HG03460 (cell line): ENCODE data around the gene KIF1A.

Experiments
- ATAC-seq: cut with Tn5 transposase; IDR thresholded peaks from one replicate; pipeline ENCODE4 v1.9.1; 2021; ENCODE audit not compliant: unreplicated experiment

Gene KIF1A

GRCh38 chr2:240768216-240768615, 51.8 kb downstream of the KIF1A start:
- no peak for ATAC-seq

- ATAC-seq, result no peak
These were observed 52.7 kb downstream of the KIF1A start for GRCh38 chr2:240767341-240767740.

- ATAC-seq, result no peak
These were observed 53.9 kb downstream of the KIF1A start for GRCh38 chr2:240766072-240766471.

- ATAC-seq, result no peak
These were observed 55.0 kb downstream of the KIF1A start for GRCh38 chr2:240765007-240765406.

- no peak for ATAC-seq
These were observed 55.4 kb downstream of the KIF1A start for GRCh38 chr2:240764605-240765004.

GRCh38 chr2:240762971-240763370, 57.0 kb downstream of the KIF1A start:
- ATAC-seq, result no peak

- no peak for ATAC-seq
These were observed 57.8 kb downstream of the KIF1A start for GRCh38 chr2:240762249-240762648.

- no peak for ATAC-seq
These were observed 59.3 kb downstream of the KIF1A start for GRCh38 chr2:240760576-240761246.

- no peak for ATAC-seq
These were observed 59.9 kb downstream of the KIF1A start for GRCh38 chr2:240760121-240760520.

- no peak for ATAC-seq
These were observed 60.6 kb downstream of the KIF1A start for GRCh38 chr2:240759459-240759858.

- ATAC-seq, result no peak
These were observed 62.9 kb downstream of the KIF1A start for GRCh38 chr2:240757086-240757614.

- ATAC-seq, result no peak
These were observed 67.8 kb downstream of the KIF1A start for GRCh38 chr2:240752209-240752608.

GRCh38 chr2:240750409-240750808, 69.6 kb downstream of the KIF1A start:
- no peak for ATAC-seq

- ATAC-seq, result no peak
These were observed 70.5 kb downstream of the KIF1A start for GRCh38 chr2:240749516-240749915.

- no peak for ATAC-seq
These were observed 72.8 kb downstream of the KIF1A start for GRCh38 chr2:240747256-240747655.

GRCh38 chr2:240746671-240747070, 73.3 kb downstream of the KIF1A start:
- no peak for ATAC-seq

GRCh38 chr2:240745962-240746361, 74.1 kb downstream of the KIF1A start:
- no peak for ATAC-seq

GRCh38 chr2:240745456-240745855, 74.6 kb downstream of the KIF1A start:
- ATAC-seq, result no peak

- ATAC-seq, result no peak
These were observed 77.4 kb downstream of the KIF1A start for GRCh38 chr2:240742602-240743095.

- ATAC-seq, result no peak
These were observed 78.9 kb downstream of the KIF1A start for GRCh38 chr2:240741091-240741490.

GRCh38 chr2:240739797-240740196, 80.2 kb downstream of the KIF1A start:
- ATAC-seq, result no peak

GRCh38 chr2:240737958-240738357, 82.1 kb downstream of the KIF1A start:
- ATAC-seq, result no peak

GRCh38 chr2:240737512-240737911, 82.5 kb downstream of the KIF1A start:
- no peak for ATAC-seq
